GM12874 (cell line): ENCODE data around the gene SUFU.

Experiments
- CTCF ChIP-seq: IDR thresholded peaks from 2 replicates; pipeline ENCODE4 v1.5.1; 2011; ENCODE audit warnings: low read depth, mild to moderate bottlenecking, control low read depth, low read length, moderate library complexity; ENCODE audit not compliant: insufficient read depth

SUFU gene

DNA sequence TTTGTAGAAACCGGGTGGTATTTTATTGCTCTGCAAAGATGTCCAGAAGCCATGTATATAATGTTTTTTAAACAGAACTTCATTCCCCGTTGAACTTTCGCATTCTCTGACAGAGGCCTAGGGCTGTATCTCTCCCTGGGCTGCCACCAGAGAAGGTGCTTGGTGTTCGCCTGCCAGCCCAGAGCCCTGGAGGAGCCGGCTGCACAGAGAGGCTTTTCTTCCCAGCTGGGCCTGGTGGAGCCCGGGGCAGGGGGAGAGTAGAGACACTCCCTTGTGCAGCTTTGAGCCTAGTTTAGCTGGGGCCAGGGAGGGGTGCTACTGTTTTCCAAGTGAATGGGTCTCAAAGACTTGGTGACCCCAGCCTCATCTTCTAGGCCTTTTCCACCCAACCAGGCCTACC is 126.9 kb downstream of the SUFU start:
- no peak for TF ChIP-seq CTCF

DNA sequence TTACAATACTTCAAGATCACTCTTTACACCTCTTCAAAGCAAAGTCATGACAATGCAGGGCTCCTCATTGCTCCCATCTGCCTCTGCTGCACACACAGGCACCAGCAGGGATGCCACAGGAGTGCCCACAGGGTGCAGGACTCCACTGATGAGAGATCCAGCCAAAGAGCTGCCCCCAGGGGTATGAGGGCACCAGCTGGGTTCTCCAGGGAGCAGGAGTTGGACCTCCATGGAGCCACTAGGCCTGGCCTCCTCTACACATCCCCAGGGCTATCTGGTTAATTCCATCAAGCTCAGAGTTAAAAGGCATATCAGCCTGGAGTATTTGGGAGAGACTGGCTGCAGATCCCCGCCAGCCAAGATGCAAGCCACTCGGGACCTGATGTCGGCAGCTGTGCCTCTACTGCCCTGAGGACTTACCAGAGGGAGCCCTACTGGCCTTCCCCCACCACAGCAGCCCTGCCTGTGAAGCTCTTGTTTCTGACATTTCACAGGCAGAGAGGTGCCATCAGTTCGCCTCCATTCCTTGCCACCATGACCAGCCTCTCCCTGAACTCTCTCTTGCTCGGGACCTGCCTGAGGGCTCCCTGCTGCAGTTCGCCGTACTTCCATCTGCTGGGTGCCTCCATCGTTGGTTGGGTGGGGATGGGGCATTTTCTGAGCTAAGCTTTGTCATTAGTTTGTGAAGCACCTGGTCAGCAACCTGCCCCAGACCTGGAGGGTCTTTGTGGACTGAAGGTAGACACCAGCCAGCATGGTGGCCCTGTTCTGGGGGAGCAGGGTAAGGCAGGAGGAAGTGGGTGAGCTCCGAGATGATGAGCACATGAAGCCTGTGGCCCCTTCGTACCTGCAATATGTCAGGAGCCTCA is 128.0 kb downstream of the SUFU start:
- TF ChIP-seq CTCF: no peak

DNA sequence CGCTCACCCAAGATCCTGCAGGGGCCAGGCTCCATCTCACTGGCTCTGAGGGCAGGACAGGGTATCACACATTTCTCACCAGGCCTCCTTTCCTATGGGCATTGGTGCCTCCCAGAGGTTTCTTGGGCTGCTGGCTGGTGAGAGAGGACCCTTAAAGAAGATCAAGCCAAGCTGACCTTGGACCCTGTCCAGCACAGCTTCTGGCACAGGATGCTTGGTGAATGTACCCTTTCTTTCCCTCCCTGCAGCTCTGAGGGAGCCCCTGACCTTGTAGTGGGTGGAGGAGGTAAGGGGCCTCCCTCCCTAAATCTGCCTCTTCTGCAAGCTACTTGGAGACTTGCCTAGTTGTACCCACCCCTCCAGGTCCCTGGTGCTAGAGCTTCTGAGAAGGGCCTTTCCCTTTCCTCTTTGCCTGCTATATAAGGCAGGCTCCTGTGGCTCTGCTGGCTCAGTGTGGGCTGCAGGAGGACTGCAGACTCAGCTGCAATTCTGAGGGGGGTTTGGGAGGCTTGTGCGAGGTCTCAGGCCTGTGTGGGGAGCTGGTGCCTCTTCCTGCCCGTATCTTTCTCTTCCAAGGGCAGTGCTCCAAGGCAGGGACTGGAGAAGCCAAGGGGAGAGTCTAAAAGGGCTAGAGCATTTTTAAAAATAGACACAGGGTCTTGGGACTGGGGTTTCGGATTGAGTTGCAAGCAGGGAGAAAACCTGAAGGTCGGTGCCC is 128.8 kb downstream of the SUFU start:
- no peak for TF ChIP-seq CTCF

GRCh38 chr10:102633287-102633686 is 129.5 kb downstream of the SUFU start:
- TF ChIP-seq CTCF: no peak

GRCh38 chr10:102633848-102634247 is 130.1 kb downstream of the SUFU start:
- TF ChIP-seq CTCF: no peak

GRCh38 chr10:102634686-102635085 is 130.9 kb downstream of the SUFU start:
- TF ChIP-seq CTCF: no peak

DNA sequence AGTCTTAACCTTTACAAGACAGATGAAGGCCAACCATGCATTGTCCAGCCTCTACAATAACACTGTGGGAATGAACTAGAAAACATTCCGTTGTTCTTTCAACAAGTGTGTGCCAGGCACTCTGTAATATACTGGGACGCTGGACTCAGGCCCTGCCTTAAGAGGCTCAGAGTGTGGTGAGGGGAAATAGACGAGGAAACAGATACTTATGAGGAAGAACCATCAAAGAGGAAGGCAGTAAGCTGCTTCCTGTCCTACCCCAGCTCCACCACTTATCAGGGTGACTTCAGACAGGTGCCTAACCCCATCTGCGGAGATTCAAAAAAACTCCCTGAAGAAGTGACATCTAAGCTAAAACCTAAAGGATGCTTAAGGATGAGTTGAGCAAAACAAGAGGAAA is 131.6 kb downstream of the SUFU start:
- TF ChIP-seq CTCF: no peak
